GM12892 (cell line): ENCODE results near the gene RPGRIP1L.

Source experiments
- POLR2A ChIP-seq: IDR thresholded peaks from 2 replicates; pipeline ENCODE4 v1.6.1; 2011; ENCODE audit warnings: low read depth, low read length, control low read depth
- POLR2AphosphoS5 ChIP-seq: IDR thresholded peaks from 2 replicates; pipeline ENCODE4 v1.6.1; 2011; ENCODE audit warnings: low read depth, low read length, control low read depth

GRCh38 chr16:53600616-53601015 is 103.0 kb downstream of the RPGRIP1L start:
- no peak for TF ChIP-seq POLR2A
- no peak for TF ChIP-seq POLR2AphosphoS5
